ENCODE data around the gene C5orf15.

DNA sequence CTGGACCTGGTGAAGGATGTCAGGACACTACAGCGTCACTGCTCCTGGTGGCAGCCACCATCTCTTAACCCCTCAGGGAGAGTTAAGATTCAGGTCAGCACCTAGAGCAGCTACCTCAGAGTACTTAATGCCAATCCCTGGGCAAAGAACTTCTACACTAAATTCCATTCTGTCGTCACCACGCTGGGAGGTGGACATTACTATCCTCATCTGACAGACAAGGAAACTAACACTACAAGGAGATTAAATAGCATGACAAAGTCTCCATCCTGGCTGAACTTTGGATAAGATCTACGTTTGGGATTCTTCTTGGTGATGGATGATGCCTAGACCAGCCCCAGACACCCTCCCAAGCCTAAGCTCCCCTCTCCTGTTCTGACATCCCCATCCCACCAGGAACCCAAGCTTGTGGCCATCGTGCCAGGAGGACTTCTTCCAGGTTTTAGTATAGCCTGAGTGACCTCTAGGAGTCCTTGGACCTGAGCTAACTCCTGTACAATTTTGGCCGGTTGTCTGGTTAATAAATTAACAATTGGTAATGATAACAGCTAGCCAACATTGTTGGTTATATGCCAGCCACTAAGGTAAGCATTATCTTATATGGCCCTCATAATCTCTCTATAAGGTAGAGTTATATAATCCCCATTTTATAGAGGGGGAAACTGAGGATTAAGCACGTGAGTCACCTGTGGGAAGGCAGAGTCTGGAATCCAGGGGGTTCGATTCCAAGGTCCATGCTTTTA, 54.8 kb downstream of the C5orf15 start:
- TF ChIP-seq GABPA (IDR thresholded peaks at IDR 0.05; ENCODE audit: low read depth): no peak
- TF ChIP-seq, protein P1, sequence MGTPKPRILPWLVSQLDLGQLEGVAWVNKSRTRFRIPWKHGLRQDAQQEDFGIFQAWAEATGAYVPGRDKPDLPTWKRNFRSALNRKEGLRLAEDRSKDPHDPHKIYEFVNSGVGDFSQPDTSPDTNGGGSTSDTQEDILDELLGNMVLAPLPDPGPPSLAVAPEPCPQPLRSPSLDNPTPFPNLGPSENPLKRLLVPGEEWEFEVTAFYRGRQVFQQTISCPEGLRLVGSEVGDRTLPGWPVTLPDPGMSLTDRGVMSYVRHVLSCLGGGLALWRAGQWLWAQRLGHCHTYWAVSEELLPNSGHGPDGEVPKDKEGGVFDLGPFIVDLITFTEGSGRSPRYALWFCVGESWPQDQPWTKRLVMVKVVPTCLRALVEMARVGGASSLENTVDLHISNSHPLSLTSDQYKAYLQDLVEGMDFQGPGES (IDR thresholded peaks at IDR 0.05; ENCODE audit: low read depth, low read length): no peak
- TF ChIP-seq EP300 (IDR thresholded peaks at IDR 0.05; ENCODE audit: borderline replicate concordance in 1 of 2, low read depth in 1 of 2, low read length in 1 of 2): no peak

Measured in SK-N-SH (cell line).